NOMO-1 (cell line): ENCODE measurements around the gene OSBPL3.
"Not testable (repeated sequence)": the region's sequence is repeated elsewhere in the genome, so short reads cannot be mapped to it uniquely, and the experiment has no call there.

Experiments used
- DNase-seq, 2 experiments: peaks; one replicate each; lab custom pipeline; 2025; ENCODE audit not compliant: unreplicated experiment in 2 of 2; lab: John Stamatoyannopoulos, UW

Gene OSBPL3

DNA sequence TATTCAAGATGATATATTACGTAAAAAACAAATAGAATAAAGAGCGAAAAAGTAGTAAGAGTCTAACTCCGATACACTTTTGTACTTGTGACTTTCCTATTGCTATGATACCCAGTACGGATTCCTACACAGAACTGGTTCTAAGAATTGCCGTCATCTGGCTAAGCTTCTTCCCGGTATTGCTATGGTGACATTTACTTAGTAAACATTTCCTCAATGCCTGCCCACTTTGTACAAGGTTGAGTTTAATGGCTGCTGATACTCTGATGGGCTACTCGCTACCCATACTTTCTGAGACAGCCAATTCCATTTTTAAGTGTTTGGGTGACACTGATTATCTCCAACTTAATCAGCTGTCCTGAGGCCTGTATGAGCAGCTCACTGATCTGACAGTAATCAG, 55.6 kb downstream of the OSBPL3 start:
- DNase-seq = no peak

DNA sequence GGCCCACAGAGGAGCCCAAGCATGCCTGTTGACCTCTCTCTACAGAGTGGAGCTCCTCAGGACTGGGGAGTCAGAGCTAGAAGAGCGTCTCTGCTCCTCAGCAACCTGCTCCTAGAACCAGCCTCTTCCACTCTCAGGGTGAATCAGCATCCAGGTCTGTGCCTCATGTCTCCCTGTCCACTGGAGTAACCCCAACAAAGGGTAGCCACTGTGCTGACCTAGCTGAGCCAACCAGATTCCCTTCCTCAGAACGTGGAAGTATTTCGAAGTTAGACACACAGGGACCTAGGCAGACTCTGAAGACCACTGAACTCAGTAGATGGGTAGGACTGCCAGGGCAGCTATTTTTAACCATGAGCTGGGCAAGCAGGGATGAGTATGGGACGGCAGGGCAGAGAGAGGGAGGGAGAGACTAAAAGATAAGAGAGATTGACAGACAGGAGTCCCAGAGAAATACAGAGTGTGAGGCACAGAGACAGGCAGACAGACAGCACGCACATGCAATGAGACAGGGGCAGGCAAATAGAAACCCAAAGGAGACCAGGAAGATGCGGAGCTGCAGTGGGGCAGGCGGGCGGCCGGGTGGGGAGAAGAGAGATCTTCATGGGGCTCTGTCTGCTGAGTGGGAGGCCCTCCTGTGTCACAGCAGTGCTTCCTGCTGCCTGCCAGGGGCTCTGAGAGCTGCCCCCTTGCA, 56.7 kb downstream of the OSBPL3 start:
- DNase-seq = no peak

DNA sequence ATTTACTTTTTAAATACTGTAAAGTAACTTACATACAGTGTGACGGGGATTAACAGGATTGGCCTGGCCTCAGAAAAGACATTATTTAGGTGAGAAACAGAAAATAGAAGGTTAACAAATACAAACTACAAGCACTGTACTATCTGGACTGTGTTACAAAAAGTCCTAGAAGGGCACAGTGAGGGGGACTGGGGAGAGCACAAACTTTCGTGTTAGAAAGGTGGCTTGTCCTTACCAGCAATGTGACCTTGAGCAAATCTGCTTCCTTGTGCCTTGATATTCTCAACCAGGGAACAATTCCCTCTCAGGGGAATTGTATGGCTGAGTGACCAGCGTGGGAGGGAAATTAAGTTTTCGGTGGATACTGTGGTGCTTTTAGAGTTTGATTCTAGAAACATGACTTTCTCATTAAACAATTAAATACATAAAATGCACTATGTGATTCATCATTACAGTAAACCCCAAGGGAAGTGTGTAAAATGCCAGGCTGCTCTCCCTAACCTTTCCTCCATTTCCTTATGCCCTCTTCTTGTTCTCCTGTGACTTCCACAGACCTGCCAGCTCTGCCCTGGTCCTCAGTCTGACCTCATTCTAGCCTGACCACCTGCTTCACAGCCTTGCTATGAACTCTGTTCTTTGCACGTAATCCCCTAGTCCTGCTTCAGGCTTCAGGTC, 57.7 kb downstream of the OSBPL3 start:
- no peak for DNase-seq

- no peak for DNase-seq
Observed at GRCh38 chr7:24921362-24921679, 58.7 kb downstream of the OSBPL3 start.

DNA sequence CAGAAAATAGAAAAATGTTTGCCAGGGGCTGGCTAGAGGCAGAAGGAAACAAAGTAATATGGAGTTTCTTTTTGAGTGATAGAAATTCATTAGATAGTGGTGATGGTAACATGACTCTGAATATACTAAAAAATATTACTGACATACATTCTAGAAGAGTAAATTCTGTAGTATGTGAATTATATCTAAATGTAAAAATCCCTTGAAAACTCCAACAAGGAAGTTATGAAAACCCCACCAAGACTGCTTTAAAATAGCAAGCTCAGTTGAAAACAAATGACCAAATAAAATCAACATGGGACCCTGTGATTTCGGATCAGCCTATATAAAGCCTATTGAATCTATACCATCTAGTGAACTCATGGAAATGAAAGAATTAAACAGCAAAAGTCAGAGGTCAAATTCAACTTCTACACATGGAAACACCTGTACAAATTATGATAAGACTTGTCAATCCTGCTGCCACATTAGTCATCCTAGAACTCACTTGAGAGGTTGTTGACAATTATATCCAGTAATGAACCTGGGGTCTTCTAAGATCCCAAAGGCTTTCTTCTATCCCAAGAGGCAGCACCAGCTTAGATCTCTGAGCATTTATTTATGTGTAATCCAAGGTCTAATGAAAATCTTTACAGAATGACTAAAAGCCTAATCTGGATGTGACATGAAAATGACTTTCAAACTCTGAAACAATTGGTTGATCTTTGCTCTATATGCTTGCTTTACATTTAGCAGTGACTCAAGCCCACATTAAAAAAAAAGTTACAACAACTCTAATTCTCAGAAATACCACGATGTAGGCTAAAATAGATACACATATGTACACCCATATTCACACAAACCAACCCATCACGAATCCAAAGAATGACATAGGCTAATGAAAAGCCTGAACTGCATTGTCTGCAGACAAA, 59.3 kb downstream of the OSBPL3 start:
- no peak for DNase-seq

- DNase-seq = no peak
Observed at GRCh38 chr7:24917510-24918239, 62.3 kb downstream of the OSBPL3 start.

DNA sequence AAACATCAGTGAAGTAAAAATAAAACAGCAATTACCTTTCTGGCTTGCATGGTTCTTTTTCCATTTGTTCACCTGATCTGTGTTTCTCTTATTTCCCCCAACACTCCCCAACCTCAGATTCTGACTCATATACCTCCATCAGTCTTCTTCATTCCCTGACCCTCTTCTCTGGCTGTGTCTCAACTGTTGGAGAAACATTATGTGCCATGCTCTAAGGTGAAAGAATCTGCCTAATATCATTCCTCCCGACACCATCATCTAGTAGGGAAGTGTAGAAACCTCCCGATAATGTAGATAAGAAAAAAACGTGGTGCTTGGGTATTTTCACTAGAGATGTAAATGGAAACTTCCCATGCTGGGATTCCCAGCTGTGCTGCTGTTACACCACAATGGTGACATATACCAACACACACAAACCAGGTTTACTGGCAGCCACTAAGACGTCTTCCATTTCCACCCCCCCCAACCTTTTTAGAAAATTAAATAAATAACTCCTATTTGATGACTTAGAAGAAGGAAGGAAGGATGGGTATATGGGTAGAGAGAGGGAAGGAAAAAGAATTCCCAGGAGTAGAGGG, 63.4 kb downstream of the OSBPL3 start:
- DNase-seq = no peak

GRCh38 chr7:24914465-24914859, 65.5 kb downstream of the OSBPL3 start:
- no peak for DNase-seq

GRCh38 chr7:24913801-24914464, 66.0 kb downstream of the OSBPL3 start:
- DNase-seq = no peak

DNA sequence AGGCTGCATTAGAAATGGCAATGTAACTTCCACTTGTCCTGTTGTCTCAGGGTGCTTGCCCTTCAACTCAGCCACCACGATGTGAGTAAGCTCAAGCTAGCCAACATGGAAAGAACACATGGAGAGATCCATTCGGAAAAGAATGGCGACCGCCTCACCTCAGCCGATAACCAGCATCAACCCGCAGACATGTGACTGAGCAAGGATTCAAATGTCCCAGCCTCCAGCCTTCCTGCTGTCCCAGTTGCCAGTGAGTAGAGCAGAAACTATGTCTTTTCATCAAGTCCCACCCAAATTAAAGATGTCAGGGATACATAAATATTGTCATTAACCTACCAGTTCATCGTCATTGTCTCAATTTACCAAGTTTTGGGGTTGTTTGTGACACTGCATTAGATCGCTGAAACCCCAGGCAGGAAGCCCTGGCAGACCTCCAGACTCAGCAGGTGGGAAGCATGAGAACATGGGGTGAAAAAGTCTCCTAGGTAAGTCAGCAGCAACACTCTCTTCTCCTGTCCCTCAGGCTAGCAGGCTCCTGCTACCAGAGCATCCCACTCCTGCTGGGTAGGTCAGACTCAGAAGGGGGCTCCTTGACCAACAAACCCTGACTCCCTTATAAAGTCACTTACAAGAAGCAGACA, 67.0 kb downstream of the OSBPL3 start:
- DNase-seq = no peak

DNA sequence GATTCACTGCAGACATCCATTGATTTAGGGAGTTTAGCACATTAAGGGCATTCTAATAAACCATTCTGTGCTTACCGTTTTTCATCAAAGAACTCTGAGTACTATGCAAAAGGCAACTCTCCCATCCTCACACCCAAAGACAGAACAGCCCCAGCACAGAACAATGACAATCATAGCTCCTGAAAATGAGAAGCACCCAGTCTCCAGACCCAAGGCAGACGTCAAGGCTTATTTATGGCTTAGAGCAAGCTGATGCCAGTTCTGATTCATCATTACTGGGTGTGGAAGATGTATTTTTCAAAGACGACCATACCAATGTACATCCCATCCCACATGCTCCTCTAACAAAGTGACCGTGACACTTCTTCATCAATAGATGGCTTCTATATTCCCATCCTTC, 67.6 kb downstream of the OSBPL3 start:
- no peak for DNase-seq

- DNase-seq = peak; percentile 26 to 65
Observed at GRCh38 chr7:24911213-24911603, 68.8 kb downstream of the OSBPL3 start.

DNA sequence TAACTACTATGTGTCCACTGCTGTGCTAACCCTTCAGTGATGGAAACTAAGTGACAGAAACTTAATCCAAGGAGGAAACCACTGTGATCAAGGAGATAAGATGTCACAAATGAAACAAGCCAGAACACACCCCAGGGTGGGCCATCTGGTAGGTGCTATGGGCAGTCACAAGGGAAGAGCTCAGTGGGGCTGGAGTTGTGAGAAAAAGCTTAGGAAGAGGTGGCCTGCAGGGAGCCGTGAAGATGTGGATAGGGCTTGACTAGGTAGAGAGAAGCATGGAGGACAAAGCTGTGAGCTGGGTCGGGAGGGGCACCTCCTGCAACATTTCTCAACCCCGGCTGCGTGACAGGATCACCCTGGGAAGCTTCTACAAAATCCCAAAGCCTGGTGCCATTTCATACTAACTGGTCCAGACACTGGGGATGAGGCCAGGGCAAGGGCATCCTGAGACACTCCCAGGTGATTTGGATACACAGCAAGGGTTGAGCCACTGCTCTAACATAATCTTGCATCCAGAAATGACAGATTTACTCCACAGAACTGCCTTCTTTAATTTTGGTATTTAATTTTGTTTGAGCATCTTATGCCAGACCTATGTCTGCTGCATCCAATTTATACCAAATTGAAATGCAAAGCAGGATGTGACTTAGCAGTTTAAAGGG, 69.3 kb downstream of the OSBPL3 start:
- DNase-seq = no peak

DNA sequence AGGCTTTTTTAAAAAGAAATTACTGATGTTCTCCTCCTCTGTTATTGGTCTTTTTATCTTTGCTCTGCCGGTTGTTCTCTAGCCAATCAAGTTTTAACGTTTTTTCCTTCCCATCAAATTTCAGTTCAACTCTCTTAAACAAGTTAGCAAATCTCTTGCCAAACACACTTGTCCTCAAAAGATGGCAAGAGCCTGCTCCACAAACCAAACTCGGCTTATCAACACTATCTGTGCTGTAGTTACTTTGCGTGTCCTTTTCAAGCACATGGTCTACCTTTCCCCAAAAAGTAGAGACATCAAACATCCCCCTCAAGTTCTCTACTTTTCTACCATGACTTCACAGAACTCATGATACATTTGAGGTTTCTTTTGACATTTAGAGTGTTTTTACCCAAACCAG, 71.3 kb downstream of the OSBPL3 start:
- DNase-seq = no peak

DNA sequence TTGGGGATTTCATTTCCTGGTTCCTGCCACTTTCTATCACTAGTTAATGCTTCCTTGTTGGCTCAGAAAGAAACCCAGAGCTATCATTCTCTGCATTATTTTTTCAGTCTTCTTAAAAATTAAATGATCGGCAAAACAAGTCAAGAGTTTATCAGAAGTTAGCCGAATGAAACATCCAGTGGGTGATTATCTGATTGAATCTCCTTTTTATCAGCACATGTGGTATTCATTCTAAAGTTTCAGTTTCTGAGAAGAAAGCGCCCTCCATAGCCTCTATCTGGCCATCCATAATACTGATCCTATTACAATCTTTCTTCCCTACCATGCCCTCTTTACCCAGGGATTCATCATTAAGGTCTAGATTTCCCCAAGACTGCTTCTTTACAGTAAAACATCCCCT, 71.8 kb downstream of the OSBPL3 start:
- no peak for DNase-seq

GRCh38 chr7:24907311-24907886, 72.6 kb downstream of the OSBPL3 start:
- DNase-seq = peak in 1 of 2 experiments; percentile 2

GRCh38 chr7:24905996-24906770, 73.8 kb downstream of the OSBPL3 start:
- DNase-seq = no peak

DNA sequence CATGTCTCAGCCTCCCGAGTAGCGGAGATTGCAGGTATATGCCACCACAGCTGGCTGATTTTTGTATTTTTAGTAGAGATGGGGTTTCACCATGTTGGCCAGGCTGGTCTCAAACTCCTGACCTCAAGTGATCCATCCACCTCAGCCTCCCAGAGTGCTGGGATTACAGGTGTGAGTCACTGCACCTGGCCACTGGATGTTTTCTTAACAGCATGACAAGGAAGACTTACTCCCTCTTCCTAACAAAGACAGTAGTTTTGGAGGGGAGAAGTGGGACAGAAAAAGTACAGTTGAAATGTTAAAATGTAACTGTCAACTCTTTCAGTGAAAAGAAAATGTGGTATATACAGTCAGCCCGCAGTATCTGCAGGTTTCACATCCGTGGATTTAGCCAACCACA, 76.0 kb downstream of the OSBPL3 start:
- DNase-seq = not testable (repeated sequence)
